ENCODE data around the gene NAGS. TPM values are rescaled to one million over a fixed set of nuclear protein-coding genes. Genes with fewer than 3 reads are reported as not detected.

NAGS gene
- total and polyA plus RNA-seq, 10 of the 15 experiments (the other 5 are each of a cell fraction or from before 2014, with no cell fraction given), result 0.11 to 1.6 (median 0.64) TPM; not detected in 1

- CTCF ChIA-PET, result interaction anchor here (1.2 to 2.2 kb wide), 3 partner anchors 8 to 97 kb away, joined by 3 to 8 read pairs (median 3); partner anchors contain the start of gene TMEM101
- BruUV-seq (replicated peaks), result TSS peak; percentile 49
- Histone ChIP-seq H3K27ac (ENCODE audit: control insufficient read depth, insufficient read depth) (no peak overlapping the region), H3K9ac (ENCODE audit: control insufficient read depth, insufficient read depth, low read length) (no peak overlapping the region), H4K20me1 (ENCODE audit: control insufficient read depth, insufficient read depth) (no peaks in the 10 kb centered on the region), H3K4me1 (ENCODE audit: control insufficient read depth, insufficient read depth, low read length) (no peaks in the 10 kb centered on the region), H3K36me3 (ENCODE audit: control insufficient read depth in 2 of 2, insufficient read depth in 2 of 2, low read length in 1 of 2) (peaks cover 19 to 31% of the 10 kb centered on the region in 2 experiments), H3K9me3 (replicated peaks; ENCODE audit: control insufficient read depth, insufficient read depth, low read length) (no peaks in the 10 kb centered on the region; the same call in 1 of the 3 replicates), H3K4me3 (no peak overlapping the region), H3K27me3 (replicated peaks in 1 of 2; ENCODE audit: control insufficient read depth in 2 of 2, insufficient read depth in 2 of 2, low read length in 1 of 2) (no peaks in the 10 kb centered on the region), H3K4me2 (ENCODE audit: control insufficient read depth, insufficient read depth) (no peak overlapping the region), H3K79me2 (ENCODE audit: control insufficient read depth, insufficient read depth, low read length) (peaks cover 14% of the 10 kb centered on the region), H2AFZ (ENCODE audit: control insufficient read depth, low read depth, low read length) (no peak overlapping the region)
- ATAC-seq, result no peak
- no peak for FAIRE-seq
- WGBS (ENCODE audit: insufficient coverage, insufficient replicate concordance, low lambda C conversion rate, missing lambda C conversion rate), result 99% methylated on average over 9 of the region's 9 CpGs
- SMC1A ChIA-PET (ENCODE audit: uncharacterized antibody, unreplicated experiment), result interaction anchor here (0.9 to 1.0 kb wide), 2 partner anchors 66 to 104 kb away, joined by 3 to 4 read pairs; no protein-coding TSS in a partner anchor
- DNase-seq (ENCODE audit: low read depth, low spot score), result no peak
- in situ Hi-C loops (cut with MboI), result no loop called here
- POLR2A ChIA-PET, result interaction anchor here (0.5 to 1.5 kb wide), 3 partner anchors 10 to 71 kb away, joined by 3 to 5 read pairs (median 3); no protein-coding TSS in a partner anchor
- RAD21 ChIA-PET (ENCODE audit: unreplicated experiment), result no interaction called here
- intact Hi-C loops (cut with micrococcal nuclease; ENCODE audit: unreplicated experiment), result no loop called here
- TF ChIP-seq TCF7 (IDR thresholded peaks at IDR 0.05; ENCODE audit: borderline replicate concordance), result no peak
- TF ChIP-seq RCOR1 (conservative IDR thresholded peaks at IDR 0.05; ENCODE audit: low read depth, low read length), result no peak
- TF ChIP-seq SMAD5 (IDR thresholded peaks at IDR 0.05; ENCODE audit: low read depth), result no peak
- no peak for TF ChIP-seq ZBTB33 (IDR thresholded peaks at IDR 0.05)
- TF ChIP-seq DPF2 (IDR thresholded peaks at IDR 0.05), result no peak
- TF ChIP-seq, protein P1, sequence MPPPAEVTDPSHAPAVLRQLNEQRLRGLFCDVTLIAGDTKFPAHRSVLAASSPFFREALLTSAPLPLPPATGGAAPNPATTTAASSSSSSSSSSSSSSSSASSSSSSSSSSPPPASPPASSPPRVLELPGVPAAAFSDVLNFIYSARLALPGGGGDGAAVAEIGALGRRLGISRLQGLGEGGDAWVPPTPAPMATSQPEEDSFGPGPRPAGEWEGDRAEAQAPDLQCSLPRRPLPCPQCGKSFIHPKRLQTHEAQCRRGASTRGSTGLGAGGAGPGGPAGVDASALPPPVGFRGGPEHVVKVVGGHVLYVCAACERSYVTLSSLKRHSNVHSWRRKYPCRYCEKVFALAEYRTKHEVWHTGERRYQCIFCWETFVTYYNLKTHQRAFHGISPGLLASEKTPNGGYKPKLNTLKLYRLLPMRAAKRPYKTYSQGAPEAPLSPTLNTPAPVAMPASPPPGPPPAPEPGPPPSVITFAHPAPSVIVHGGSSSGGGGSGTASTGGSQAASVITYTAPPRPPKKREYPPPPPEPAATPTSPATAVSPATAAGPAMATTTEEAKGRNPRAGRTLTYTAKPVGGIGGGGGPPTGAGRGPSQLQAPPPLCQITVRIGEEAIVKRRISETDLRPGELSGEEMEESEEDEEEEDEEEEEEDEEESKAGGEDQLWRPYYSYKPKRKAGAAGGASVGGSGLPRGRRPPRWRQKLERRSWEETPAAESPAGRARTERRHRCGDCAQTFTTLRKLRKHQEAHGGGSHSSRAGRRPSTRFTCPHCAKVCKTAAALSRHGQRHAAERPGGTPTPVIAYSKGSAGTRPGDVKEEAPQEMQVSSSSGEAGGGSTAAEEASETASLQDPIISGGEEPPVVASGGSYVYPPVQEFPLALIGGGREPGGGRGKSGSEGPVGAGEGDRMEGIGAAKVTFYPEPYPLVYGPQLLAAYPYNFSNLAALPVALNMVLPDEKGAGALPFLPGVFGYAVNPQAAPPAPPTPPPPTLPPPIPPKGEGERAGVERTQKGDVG (CRISPR knock-in tag; IDR thresholded peaks at IDR 0.05), result no peak
- TF ChIP-seq MEF2A (IDR thresholded peaks at IDR 0.05; ENCODE audit: insufficient read depth, low read depth, low read length), result no peak
- no peak for TF ChIP-seq GATAD2B (conservative IDR thresholded peaks at IDR 0.05; ENCODE audit: low read depth)
- no peak for TF ChIP-seq NR2F1 (conservative IDR thresholded peaks at IDR 0.05)
- TF ChIP-seq CEBPB (IDR thresholded peaks at IDR 0.05; ENCODE audit: borderline replicate concordance in 1 of 2, low read depth in 2 of 2, low read length in 2 of 2), result no peak
- TF ChIP-seq SMC3 (IDR thresholded peaks at IDR 0.05; ENCODE audit: borderline replicate concordance, low read length), result no peak
- TF ChIP-seq, protein P2, sequence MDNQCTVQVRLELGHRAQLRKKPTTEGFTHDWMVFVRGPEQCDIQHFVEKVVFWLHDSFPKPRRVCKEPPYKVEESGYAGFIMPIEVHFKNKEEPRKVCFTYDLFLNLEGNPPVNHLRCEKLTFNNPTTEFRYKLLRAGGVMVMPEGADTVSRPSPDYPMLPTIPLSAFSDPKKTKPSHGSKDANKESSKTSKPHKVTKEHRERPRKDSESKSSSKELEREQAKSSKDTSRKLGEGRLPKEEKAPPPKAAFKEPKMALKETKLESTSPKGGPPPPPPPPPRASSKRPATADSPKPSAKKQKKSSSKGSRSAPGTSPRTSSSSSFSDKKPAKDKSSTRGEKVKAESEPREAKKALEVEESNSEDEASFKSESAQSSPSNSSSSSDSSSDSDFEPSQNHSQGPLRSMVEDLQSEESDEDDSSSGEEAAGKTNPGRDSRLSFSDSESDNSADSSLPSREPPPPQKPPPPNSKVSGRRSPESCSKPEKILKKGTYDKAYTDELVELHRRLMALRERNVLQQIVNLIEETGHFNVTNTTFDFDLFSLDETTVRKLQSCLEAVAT (IDR thresholded peaks at IDR 0.05), result no peak
- no peak for TF ChIP-seq TARDBP (IDR thresholded peaks at IDR 0.05; ENCODE audit: borderline replicate concordance)
- TF ChIP-seq ATF3 (IDR thresholded peaks at IDR 0.05; ENCODE audit: borderline replicate concordance, extremely low read depth, low read depth, low read length), result no peak
- TF ChIP-seq SIX5 (IDR thresholded peaks at IDR 0.05; ENCODE audit: low read depth, low read length, severe bottlenecking), result no peak
- TF ChIP-seq POLR2AphosphoS5 (IDR thresholded peaks at IDR 0.05; ENCODE audit: low read length), result no peak
- no peak for TF ChIP-seq TCF12 (IDR thresholded peaks at IDR 0.05; ENCODE audit: low read depth, low read length)
- no peak for TF ChIP-seq PML (IDR thresholded peaks at IDR 0.05; ENCODE audit: low read length)
Measured at GRCh38 chr17:44049294-44050060, 45.1 kb downstream of the NAGS start.

All from GM12878 (cell line).